Bone marrow (tissue), 2 donors: ENCODE measurements around the gene PLA2G5.

Experiments
- DNase-seq, 2 donors: peaks; one replicate each; lab custom pipeline; 2025; lab: John Stamatoyannopoulos, UW

PLA2G5 gene

GRCh38 chr1:20068722-20069121 lies 1.3 kb upstream of the PLA2G5 start:
- no peak for DNase-seq

- no peak for DNase-seq
Measured at GRCh38 chr1:20070357-20070756, 363 bp downstream of the PLA2G5 start.

GRCh38 chr1:20071416-20071815 lies 1.4 kb downstream of the PLA2G5 start:
- no peak for DNase-seq

- DNase-seq: no peak
Measured at GRCh38 chr1:20072771-20073170, 2.8 kb downstream of the PLA2G5 start.

- DNase-seq: no peak
Measured at GRCh38 chr1:20073256-20073655, 3.3 kb downstream of the PLA2G5 start.

GRCh38 chr1:20074055-20074724 lies 4.2 kb downstream of the PLA2G5 start:
- DNase-seq: no peak

- no peak for DNase-seq
Measured at GRCh38 chr1:20074725-20075171, 4.8 kb downstream of the PLA2G5 start.

GRCh38 chr1:20075345-20075744 lies 5.4 kb downstream of the PLA2G5 start:
- DNase-seq: no peak

GRCh38 chr1:20076223-20076622 lies 6.2 kb downstream of the PLA2G5 start:
- DNase-seq: no peak

- no peak for DNase-seq
Measured at GRCh38 chr1:20076710-20077461, 6.9 kb downstream of the PLA2G5 start.

GRCh38 chr1:20078171-20078651 lies 8.2 kb downstream of the PLA2G5 start:
- DNase-seq: no peak

- DNase-seq: no peak
Measured at GRCh38 chr1:20078711-20079110, 8.7 kb downstream of the PLA2G5 start.

GRCh38 chr1:20079661-20080305 lies 9.8 kb downstream of the PLA2G5 start:
- no peak for DNase-seq

- no peak for DNase-seq
Measured at GRCh38 chr1:20080441-20081352, 10.7 kb downstream of the PLA2G5 start.

GRCh38 chr1:20081353-20081810 lies 11.4 kb downstream of the PLA2G5 start:
- no peak for DNase-seq

GRCh38 chr1:20082772-20083171 lies 12.8 kb downstream of the PLA2G5 start:
- no peak for DNase-seq

GRCh38 chr1:20083178-20083944 lies 13.4 kb downstream of the PLA2G5 start:
- no peak for DNase-seq

- DNase-seq: no peak
Measured at GRCh38 chr1:20086800-20087199, 16.8 kb downstream of the PLA2G5 start.

- DNase-seq: no peak
Measured at GRCh38 chr1:20087668-20088067, 17.7 kb downstream of the PLA2G5 start.

GRCh38 chr1:20089328-20090077 lies 19.5 kb downstream of the PLA2G5 start:
- DNase-seq: no peak
